GM12873 (cell line): ENCODE data around the gene MEIOB.

ENCODE experiments used
- TF ChIP-seq, protein P1 (sequence below): IDR thresholded peaks from 2 replicates; pipeline ENCODE4 v1.5.1; 2012; ENCODE audit warnings: low read depth, mild to moderate bottlenecking, moderate library complexity, low read length, control low read depth; ENCODE audit not compliant: insufficient read depth; ENCODE audit errors: missing control alignments

The MEIOB gene

DNA sequence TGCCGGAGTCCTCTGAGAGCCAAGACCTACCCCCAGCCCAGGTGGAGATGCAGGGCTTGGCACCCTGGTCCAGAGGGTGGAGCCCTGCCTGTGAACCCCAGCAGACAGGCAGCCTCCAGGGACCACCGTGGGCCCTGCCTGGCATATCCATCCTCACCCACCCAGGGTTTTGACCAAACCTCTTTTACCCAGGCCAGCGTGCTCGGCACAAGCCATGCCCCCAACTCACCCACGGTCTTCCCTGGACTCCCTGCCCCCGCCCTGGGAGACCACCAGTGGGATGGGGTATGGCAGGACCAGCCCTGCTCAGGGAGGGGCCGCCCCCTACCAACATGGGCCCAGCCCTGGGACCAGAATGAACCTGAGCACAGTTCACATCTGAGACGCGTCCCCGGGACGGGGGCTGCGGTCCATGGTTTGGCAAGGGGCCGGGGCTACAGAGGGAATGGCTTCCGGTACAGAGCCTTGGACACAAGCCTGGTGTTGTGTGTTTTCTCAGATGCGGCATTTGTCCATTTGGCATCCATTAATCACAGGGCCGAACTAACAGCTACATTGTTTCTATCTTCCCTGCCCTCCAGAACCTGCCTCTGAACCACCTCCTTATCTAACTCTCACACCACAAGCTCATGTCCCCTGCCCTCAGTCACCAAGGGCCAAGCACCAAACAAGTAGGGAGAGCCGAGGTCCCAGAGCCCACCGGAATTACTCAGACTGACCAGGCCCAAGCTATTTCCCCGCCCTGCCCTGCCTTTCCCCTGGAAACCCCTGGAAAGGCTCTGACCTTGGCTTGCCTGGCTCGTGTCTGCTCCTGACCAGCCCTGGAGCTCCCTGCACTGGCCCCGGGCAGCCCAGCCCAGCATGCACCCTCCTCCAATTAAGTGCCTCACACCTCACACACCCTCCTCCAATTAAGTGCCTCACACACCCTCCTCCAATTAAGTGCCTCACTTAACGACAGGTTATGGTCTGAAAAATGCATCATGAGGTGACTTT lies 32.2 kb upstream of the MEIOB start:
- TF ChIP-seq, protein P1, sequence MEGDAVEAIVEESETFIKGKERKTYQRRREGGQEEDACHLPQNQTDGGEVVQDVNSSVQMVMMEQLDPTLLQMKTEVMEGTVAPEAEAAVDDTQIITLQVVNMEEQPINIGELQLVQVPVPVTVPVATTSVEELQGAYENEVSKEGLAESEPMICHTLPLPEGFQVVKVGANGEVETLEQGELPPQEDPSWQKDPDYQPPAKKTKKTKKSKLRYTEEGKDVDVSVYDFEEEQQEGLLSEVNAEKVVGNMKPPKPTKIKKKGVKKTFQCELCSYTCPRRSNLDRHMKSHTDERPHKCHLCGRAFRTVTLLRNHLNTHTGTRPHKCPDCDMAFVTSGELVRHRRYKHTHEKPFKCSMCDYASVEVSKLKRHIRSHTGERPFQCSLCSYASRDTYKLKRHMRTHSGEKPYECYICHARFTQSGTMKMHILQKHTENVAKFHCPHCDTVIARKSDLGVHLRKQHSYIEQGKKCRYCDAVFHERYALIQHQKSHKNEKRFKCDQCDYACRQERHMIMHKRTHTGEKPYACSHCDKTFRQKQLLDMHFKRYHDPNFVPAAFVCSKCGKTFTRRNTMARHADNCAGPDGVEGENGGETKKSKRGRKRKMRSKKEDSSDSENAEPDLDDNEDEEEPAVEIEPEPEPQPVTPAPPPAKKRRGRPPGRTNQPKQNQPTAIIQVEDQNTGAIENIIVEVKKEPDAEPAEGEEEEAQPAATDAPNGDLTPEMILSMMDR = no peak

DNA sequence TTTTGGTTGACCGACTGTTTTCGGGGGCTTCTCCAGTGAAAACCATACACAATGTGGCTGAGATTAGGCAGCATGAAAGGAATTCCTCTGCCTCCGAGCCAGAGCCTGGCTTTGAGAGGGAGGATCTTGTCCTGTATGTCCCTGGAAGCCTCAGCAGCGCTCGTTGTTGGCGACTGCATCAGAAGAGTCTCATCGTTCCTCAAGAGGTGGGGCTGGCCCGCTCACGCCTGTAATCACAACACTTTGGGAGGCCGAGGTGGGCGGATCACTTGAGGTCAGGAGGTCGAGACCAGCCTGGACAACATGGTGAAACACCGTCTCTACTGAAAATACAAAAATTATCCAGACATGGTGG lies 31.2 kb upstream of the MEIOB start:
- TF ChIP-seq, protein P1 = no peak

DNA sequence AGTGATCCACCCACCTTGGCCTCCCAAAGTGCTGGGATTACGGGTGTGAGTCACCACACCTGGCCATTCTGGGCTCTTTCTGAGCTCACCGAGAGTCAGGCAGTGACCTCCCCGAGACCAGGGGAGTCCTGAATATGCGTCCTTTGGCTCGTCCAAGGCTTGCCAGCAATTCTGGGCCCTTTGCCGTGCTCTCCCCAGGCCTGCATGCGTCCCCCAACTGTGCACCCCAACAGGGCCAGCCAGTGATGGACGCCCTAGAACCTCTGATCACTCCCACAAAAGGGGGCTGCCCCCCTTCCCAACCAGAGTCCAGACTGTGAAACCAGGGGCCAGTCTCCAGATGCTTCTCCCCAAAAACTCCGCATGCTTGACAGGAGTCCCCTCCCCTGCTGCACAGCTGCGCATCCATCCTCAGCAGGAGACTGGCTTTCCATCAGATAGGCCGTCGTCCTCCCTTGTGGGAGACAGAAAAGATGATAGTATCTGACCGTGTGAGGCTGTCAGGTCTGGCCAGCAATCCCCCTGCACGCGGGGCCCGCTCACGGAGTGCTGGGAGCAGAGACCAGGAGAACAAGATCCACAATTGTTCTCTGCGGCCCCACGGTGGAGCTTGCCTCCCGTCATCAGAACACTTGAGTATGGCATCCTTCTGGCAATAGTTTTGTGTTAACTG lies 30.7 kb upstream of the MEIOB start:
- TF ChIP-seq, protein P1 = no peak

DNA sequence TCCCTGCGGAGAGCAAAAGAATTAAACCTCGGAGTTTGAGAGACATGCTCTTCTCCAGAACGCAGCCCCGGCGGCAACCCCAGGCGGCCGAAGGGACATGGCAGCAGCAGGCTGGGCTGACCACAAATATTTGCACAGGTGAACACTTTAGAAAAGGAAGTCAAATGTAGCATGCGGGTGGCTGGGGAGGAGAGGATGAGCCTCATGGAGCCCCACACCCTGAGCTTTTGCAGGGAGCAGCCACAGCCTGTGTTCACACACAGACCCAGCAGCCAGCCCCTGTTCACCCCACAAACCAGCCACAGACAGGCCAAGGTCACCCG lies 28.4 kb upstream of the MEIOB start:
- TF ChIP-seq, protein P1 = no peak

DNA sequence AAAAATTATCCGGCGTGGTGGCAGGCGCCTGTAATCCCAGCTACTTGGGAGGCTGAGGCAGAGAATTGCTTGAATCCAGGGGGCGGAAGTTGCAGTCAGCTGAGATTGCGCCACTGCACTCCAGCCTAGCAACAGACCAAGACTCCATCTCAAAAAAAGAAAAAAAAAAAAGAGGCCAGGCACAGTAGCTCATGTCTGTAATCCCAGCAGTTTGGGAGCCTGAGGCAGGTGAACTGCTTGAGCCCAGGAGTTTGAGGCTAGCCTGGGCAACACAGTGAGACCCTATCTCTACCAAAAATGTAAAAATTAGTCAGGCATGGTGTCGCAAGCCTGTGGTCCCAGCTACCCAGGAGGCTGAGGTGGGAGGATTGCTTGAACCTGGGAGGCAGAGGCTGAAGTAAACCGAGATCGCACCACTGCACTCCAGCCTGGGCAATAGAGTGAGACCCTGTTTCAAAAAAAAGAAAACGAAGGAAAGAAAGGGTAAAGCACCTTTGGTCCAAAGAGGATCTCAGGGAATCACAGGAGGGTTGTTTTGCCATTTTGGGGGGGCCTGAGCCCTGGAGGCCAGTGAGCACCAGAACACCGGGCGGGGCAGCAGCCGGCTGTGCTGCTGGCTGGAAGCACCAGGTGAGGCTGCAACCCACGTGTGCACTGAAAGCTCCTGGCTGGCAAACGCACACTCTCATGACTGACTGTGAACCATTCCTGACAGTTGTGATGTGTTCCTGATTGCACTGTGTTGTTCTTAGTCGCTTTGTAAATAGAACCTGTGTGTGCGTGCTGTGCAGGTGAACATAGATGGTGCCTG lies 27.9 kb upstream of the MEIOB start:
- TF ChIP-seq, protein P1 = no peak

DNA sequence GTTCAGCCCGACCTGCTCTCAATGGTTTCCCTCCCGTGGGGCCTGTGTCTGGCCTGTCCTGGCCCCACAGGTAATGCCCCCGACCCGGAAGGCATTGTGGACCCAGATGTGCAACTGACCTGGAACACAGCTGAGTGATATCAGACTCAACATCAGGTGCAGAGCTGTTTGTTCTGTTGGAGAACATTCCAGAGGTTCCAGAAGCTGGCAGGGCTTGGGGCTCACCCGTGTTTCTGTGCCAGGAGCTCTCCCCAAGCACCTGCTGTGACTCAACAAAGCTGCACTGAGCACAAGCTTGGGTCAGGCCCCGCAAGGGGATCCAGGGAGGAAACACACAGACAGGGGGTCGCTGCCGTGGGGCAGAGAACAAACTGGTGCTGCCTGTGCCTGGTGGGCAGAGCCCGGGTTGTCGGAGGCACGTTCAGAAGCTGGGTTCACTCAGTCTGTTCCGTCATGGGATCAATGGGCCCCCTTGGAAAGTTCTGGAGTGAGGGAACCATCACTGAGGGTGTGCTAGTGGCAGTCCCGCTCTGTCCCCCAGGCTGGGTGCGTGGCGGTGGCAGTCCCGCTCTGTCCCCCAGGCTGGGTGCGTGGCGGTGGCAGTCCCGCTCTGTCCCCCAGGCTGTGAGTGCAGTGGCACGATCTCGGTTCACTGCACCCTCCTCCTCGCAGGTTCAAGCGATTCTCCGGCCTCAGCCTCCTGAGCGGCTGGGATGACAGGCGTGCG lies 24.1 kb upstream of the MEIOB start:
- TF ChIP-seq, protein P1 = no peak
